SK-N-MC (cell line): Measurements from ENCODE around the gene FGD6.

Experiments
- EZH2 ChIP-seq: fragments of 200-600 bp; sonication (generic); IDR thresholded peaks from one replicate; pipeline ENCODE4 v1.6.1; 2017; ENCODE audit warnings: antibody characterized with exemption
- FOXP2 ChIP-seq: optimal IDR thresholded peaks from 2 replicates; pipeline ENCODE3; 2011; ENCODE audit warnings: mild to moderate bottlenecking, moderate library complexity; ENCODE audit not compliant: insufficient read depth; ENCODE audit errors: extremely low read length, control extremely low read depth
- POLR2AphosphoS5 ChIP-seq: IDR thresholded peaks from 2 replicates; pipeline ENCODE4 v1.6.1; 2012; ENCODE audit warnings: mild to moderate bottlenecking, low read depth, low read length, borderline replicate concordance

DNA sequence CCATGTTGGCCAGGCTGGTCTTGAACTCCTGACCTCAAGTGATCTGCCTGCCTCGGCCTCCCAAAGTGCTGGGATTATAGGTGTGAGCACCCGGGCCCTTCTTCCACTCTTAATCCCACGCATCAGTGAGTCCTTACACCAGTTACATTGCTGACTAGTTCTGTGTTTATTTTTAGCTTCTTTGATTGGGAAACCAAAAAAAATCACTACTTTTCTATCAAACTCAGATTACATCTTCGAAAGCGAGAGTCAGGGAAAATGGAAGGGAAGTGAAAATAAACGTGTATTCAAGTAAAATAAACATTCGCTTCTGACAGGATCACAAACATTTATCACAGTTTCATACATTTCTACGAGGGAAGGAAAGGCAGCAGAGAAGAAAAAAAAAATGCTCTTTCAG, 32.2 kb downstream of the FGD6 start:
- no peak for TF ChIP-seq POLR2AphosphoS5
- no peak for TF ChIP-seq EZH2
- TF ChIP-seq FOXP2: no peak
